ENCODE results near the gene CNST. TPM values are rescaled to one million over a fixed set of nuclear protein-coding genes. Genes with fewer than 3 reads are reported as not detected.

CNST gene
- total RNA-seq (115 TPM), polyA plus RNA-seq (10 to 100 TPM; 54.4 to 78.4 (median 62.6) TPM)

DNA sequence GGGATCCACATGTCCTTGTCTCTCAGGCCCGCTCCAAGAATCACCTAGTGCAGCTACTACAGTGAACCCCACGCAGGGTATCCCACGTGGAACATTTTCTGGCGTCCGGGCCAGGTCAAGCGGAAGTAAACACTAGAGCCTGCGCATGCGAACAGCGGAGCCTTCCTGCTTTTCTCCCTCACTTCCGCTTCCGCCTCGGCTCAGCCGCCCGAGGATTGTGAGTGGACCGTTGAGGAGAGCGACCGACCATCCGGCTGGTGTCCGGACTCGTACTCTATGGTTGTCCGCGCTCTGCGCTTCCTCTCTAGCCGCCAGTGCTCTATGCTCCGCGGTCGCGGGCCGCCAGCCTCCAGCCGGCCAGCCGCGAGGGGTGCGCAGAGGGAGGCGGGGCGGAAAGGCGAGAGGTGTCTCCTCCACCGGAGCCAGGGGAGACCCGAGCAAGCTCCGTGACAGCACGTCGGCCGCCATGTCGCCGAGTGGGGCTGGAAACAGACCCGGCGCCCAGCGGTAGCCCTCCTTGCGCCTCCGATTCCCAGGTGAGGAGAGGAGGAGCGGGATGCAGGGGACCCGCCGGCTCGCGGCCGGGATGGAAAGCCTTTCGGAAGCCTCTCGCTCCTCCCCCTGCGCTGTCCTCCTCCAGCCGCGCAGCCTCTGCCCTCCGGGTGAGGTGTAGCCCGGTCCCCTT is at the start of gene CNST, which contains the start of gene TFB2M:
CNST (plus strand) TSS at position 329 of the 685 bp plus-strand sequence. CDS start 25,107 bp downstream, outside the sequence.
TFB2M (minus strand) TSS at position 134 of the 685 bp plus-strand sequence; CDS start at position 11, 123 bp downstream.
- Mint-ChIP-seq H3K4me1 (peaks cover 17 to 59% (median 32%) of the 10 kb centered on the region in 4 donors), H3K27ac (peak within 1 kb of the TSS; percentile 96 to 99 (median 99)), H3K27me3 (no peaks in the 10 kb centered on the region), H3K9me3 (peaks cover 0 to 2% (median 0%) of the 10 kb centered on the region in 7 donors), H3K4me3 (peak within 1 kb of the TSS; percentile 94 to 100 (median 98)), H3K36me3 (peaks cover 3% of the 10 kb centered on the region)
- H3K4me3 ChIP-seq (ENCODE audit: low read depth, low read length) = peak within 1 kb of the TSS; percentile 97
- no peaks in the 10 kb centered on the region for H3K27me3 ChIP-seq (ENCODE audit: control insufficient read depth, insufficient read depth, low read length)
- no peaks in the 10 kb centered on the region for H3K9me3 ChIP-seq (ENCODE audit: control insufficient read depth in 2 of 2, low read length in 2 of 2)
- H3K36me3 ChIP-seq (ENCODE audit: control insufficient read depth, insufficient read depth, low read length) = peaks cover 5% of the 10 kb centered on the region
- peaks cover 63% of the 10 kb centered on the region for H3K4me1 ChIP-seq (ENCODE audit: control insufficient read depth, insufficient read depth, low read length, poor library complexity, severe bottlenecking)
- peak; percentile 75 to 78 for ATAC-seq (ENCODE audit: low read depth in 2 of 2)
- peak; percentile 90 to 98 (median 91) for DNase-seq
- peak within 1 kb of the TSS; percentile 94 for H3K27ac ChIP-seq (ENCODE audit: insufficient read depth, low read length, poor library complexity, severe bottlenecking)

GRCh38 chr1:246517391-246517790 is 48.9 kb upstream of the CNST start:
- Histone ChIP-seq H3K4me1 (ENCODE audit: control insufficient read depth, insufficient read depth, low read length, poor library complexity, severe bottlenecking) (no peaks in the 10 kb centered on the region), H3K4me3 (ENCODE audit: low read depth, low read length) (no peak overlapping the region), H3K36me3 (ENCODE audit: control insufficient read depth, insufficient read depth, low read length) (no peaks in the 10 kb centered on the region), H3K27me3 (ENCODE audit: control insufficient read depth, insufficient read depth, low read length) (no peaks in the 10 kb centered on the region), H3K27ac (ENCODE audit: insufficient read depth, low read length, poor library complexity, severe bottlenecking) (no peak overlapping the region), H3K9me3 (ENCODE audit: control insufficient read depth in 2 of 2, low read length in 2 of 2) (peaks cover 9 to 32% of the 10 kb centered on the region in 2 experiments)
- Mint-ChIP-seq H3K4me3 (no peak overlapping the region), H3K9me3 (peaks cover 0 to 16% (median 5%) of the 10 kb centered on the region in 7 donors), H3K27me3 (no peaks in the 10 kb centered on the region), H3K4me1 (no peaks in the 10 kb centered on the region), H3K36me3 (no peaks in the 10 kb centered on the region), H3K27ac (no peak overlapping the region)
- DNase-seq (no peak), ATAC-seq (ENCODE audit: low read depth in 2 of 2) (no peak)

GRCh38 chr1:246518456-246519205 is 47.6 kb upstream of the CNST start:
- ATAC-seq (ENCODE audit: low read depth in 2 of 2) (no peak), DNase-seq (no peak)
- Histone ChIP-seq H3K36me3 (ENCODE audit: control insufficient read depth, insufficient read depth, low read length) (no peaks in the 10 kb centered on the region), H3K27ac (ENCODE audit: insufficient read depth, low read length, poor library complexity, severe bottlenecking) (no peak overlapping the region), H3K9me3 (ENCODE audit: control insufficient read depth in 2 of 2, low read length in 2 of 2) (peaks cover 9 to 31% of the 10 kb centered on the region in 2 experiments), H3K4me3 (ENCODE audit: low read depth, low read length) (no peak overlapping the region), H3K4me1 (ENCODE audit: control insufficient read depth, insufficient read depth, low read length, poor library complexity, severe bottlenecking) (no peaks in the 10 kb centered on the region), H3K27me3 (ENCODE audit: control insufficient read depth, insufficient read depth, low read length) (no peaks in the 10 kb centered on the region)
- Mint-ChIP-seq H3K36me3 (no peaks in the 10 kb centered on the region), H3K4me3 (no peak overlapping the region), H3K4me1 (no peaks in the 10 kb centered on the region), H3K9me3 (peaks cover 0 to 16% (median 4%) of the 10 kb centered on the region in 7 donors), H3K27ac (no peak overlapping the region), H3K27me3 (no peaks in the 10 kb centered on the region)

- ATAC-seq (ENCODE audit: low read depth in 2 of 2) (no peak), DNase-seq (no peak)
- Mint-ChIP-seq H3K36me3 (no peaks in the 10 kb centered on the region), H3K27me3 (no peaks in the 10 kb centered on the region), H3K9me3 (peaks cover 0 to 11% (median 4%) of the 10 kb centered on the region in 7 donors), H3K4me1 (no peaks in the 10 kb centered on the region), H3K4me3 (no peak overlapping the region), H3K27ac (no peak overlapping the region)
- no peak overlapping the region for H3K4me3 ChIP-seq (ENCODE audit: low read depth, low read length)
- H3K4me1 ChIP-seq (ENCODE audit: control insufficient read depth, insufficient read depth, low read length, poor library complexity, severe bottlenecking) = no peaks in the 10 kb centered on the region
- no peaks in the 10 kb centered on the region for H3K27me3 ChIP-seq (ENCODE audit: control insufficient read depth, insufficient read depth, low read length)
- no peak overlapping the region for H3K27ac ChIP-seq (ENCODE audit: insufficient read depth, low read length, poor library complexity, severe bottlenecking)
- H3K36me3 ChIP-seq (ENCODE audit: control insufficient read depth, insufficient read depth, low read length) = no peaks in the 10 kb centered on the region
- peaks cover 6 to 22% of the 10 kb centered on the region in 2 experiments for H3K9me3 ChIP-seq (ENCODE audit: control insufficient read depth in 2 of 2, low read length in 2 of 2)
These were observed 46.7 kb upstream of the CNST start for GRCh38 chr1:246519514-246519913.

GRCh38 chr1:246526380-246526779 is 39.9 kb upstream of the CNST start:
- Mint-ChIP-seq H3K36me3 (peaks cover 4% of the 10 kb centered on the region), H3K9me3 (peaks cover 0 to 12% (median 2%) of the 10 kb centered on the region in 7 donors), H3K4me1 (peaks cover 0 to 17% (median 6%) of the 10 kb centered on the region in 4 donors), H3K27ac (peak overlapping the region in 2 of 3 donors; percentile 69 to 94), H3K4me3 (no peak overlapping the region), H3K27me3 (peaks cover 17% of the 10 kb centered on the region)
- no peak for DNase-seq
- Histone ChIP-seq H3K27me3 (ENCODE audit: control insufficient read depth, insufficient read depth, low read length) (no peaks in the 10 kb centered on the region), H3K4me3 (ENCODE audit: low read depth, low read length) (no peak overlapping the region), H3K9me3 (ENCODE audit: control insufficient read depth in 2 of 2, low read length in 2 of 2) (peaks cover 0 to 12% of the 10 kb centered on the region in 2 experiments), H3K36me3 (ENCODE audit: control insufficient read depth, insufficient read depth, low read length) (no peaks in the 10 kb centered on the region), H3K27ac (ENCODE audit: insufficient read depth, low read length, poor library complexity, severe bottlenecking) (no peak overlapping the region), H3K4me1 (ENCODE audit: control insufficient read depth, insufficient read depth, low read length, poor library complexity, severe bottlenecking) (peaks cover 6% of the 10 kb centered on the region)
- ATAC-seq (ENCODE audit: low read depth in 2 of 2) = no peak

GRCh38 chr1:246526915-246527314 is 39.3 kb upstream of the CNST start:
- peaks cover 6% of the 10 kb centered on the region for H3K4me1 ChIP-seq (ENCODE audit: control insufficient read depth, insufficient read depth, low read length, poor library complexity, severe bottlenecking)
- Mint-ChIP-seq H3K4me3 (no peak overlapping the region), H3K27ac (peak overlapping the region in 2 of 3 donors; percentile 46 to 94), H3K4me1 (peaks cover 0 to 17% (median 6%) of the 10 kb centered on the region in 4 donors), H3K36me3 (peaks cover 6% of the 10 kb centered on the region), H3K9me3 (peaks cover 0 to 13% (median 2%) of the 10 kb centered on the region in 7 donors), H3K27me3 (peaks cover 22% of the 10 kb centered on the region)
- no peak overlapping the region for H3K4me3 ChIP-seq (ENCODE audit: low read depth, low read length)
- ATAC-seq (ENCODE audit: low read depth in 2 of 2) (no peak), DNase-seq (no peak)
- H3K36me3 ChIP-seq (ENCODE audit: control insufficient read depth, insufficient read depth, low read length) = no peaks in the 10 kb centered on the region
- no peak overlapping the region for H3K27ac ChIP-seq (ENCODE audit: insufficient read depth, low read length, poor library complexity, severe bottlenecking)
- H3K9me3 ChIP-seq (ENCODE audit: control insufficient read depth in 2 of 2, low read length in 2 of 2) = peaks cover 0 to 12% of the 10 kb centered on the region in 2 experiments
- H3K27me3 ChIP-seq (ENCODE audit: control insufficient read depth, insufficient read depth, low read length) = no peaks in the 10 kb centered on the region

GRCh38 chr1:246527402-246528088 is 38.7 kb upstream of the CNST start:
- Mint-ChIP-seq H3K4me1 (peaks cover 0 to 17% (median 6%) of the 10 kb centered on the region in 4 donors), H3K9me3 (peaks cover 0 to 13% (median 2%) of the 10 kb centered on the region in 7 donors), H3K4me3 (no peak overlapping the region), H3K27me3 (peaks cover 22% of the 10 kb centered on the region), H3K27ac (peak overlapping the region in 2 of 3 donors; percentile 46 to 94), H3K36me3 (peaks cover 6% of the 10 kb centered on the region)
- Histone ChIP-seq H3K36me3 (ENCODE audit: control insufficient read depth, insufficient read depth, low read length) (no peaks in the 10 kb centered on the region), H3K9me3 (ENCODE audit: control insufficient read depth in 2 of 2, low read length in 2 of 2) (peaks cover 0 to 12% of the 10 kb centered on the region in 2 experiments), H3K27ac (ENCODE audit: insufficient read depth, low read length, poor library complexity, severe bottlenecking) (no peak overlapping the region), H3K4me3 (ENCODE audit: low read depth, low read length) (no peak overlapping the region), H3K4me1 (ENCODE audit: control insufficient read depth, insufficient read depth, low read length, poor library complexity, severe bottlenecking) (peaks cover 6% of the 10 kb centered on the region), H3K27me3 (ENCODE audit: control insufficient read depth, insufficient read depth, low read length) (no peaks in the 10 kb centered on the region)
- DNase-seq (peak in 1 of 3 donors; percentile 64), ATAC-seq (ENCODE audit: low read depth in 2 of 2) (peak; percentile 28 to 37)

Measured in CD4-positive, CD25-positive, alpha-beta regulatory T cell (primary cell).